ENCODE measurements around the gene MYCBPAP. TPM values are rescaled to one million over a fixed set of nuclear protein-coding genes. Genes with fewer than 3 reads are reported as not detected.

The MYCBPAP gene
- polyA plus RNA-seq, 3 donors = not detected

GRCh38 chr17:50573866-50574611 is 65.8 kb downstream of the MYCBPAP start:
- Mint-ChIP-seq H3K4me1 (peaks cover 2% of the 10 kb centered on the region), H3K9me3 (no peaks in the 10 kb centered on the region), H3K27me3 (ENCODE audit: low read depth in 3 of 3) (peaks cover 6 to 18% (median 15%) of the 10 kb centered on the region in 3 donors), H3K36me3 (no peaks in the 10 kb centered on the region), H3K27ac (no peak overlapping the region), H3K4me3 (no peak overlapping the region)
- no peak overlapping the region for H3K9ac ChIP-seq (ENCODE audit: insufficient read depth, low read length, poor library complexity, severe bottlenecking)
- H3K27ac ChIP-seq (ENCODE audit: low read depth in 1 of 2, low read length in 2 of 2) = no peak overlapping the region
- no peaks in the 10 kb centered on the region for H3K4me1 ChIP-seq (ENCODE audit: control insufficient read depth in 1 of 2, insufficient read depth in 2 of 2, low read length in 2 of 2)
- no peaks in the 10 kb centered on the region for H3K36me3 ChIP-seq (replicated peaks in 1 of 2; ENCODE audit: control insufficient read depth in 1 of 2, insufficient read depth in 2 of 2, low read length in 2 of 2)
- no peaks in the 10 kb centered on the region for H4K20me1 ChIP-seq (ENCODE audit: insufficient read depth, low read length)
- WGBS (ENCODE audit: insufficient coverage) = 86% methylated on average over 6 of the region's 12 CpGs
- no peak for DNase-seq
- no peaks in the 10 kb centered on the region for H3K27me3 ChIP-seq (ENCODE audit: control insufficient read depth in 2 of 2, insufficient read depth in 2 of 2, low read length in 2 of 2)
- intact Hi-C loops (cut with micrococcal nuclease) = no loop called here
- no peak overlapping the region for H3K4me3 ChIP-seq (replicated peaks in 1 of 3; ENCODE audit: low read depth in 2 of 3, low read length in 3 of 3)
- H3K9me3 ChIP-seq (replicated peaks in 1 of 2; ENCODE audit: control insufficient read depth in 1 of 2, insufficient read depth in 1 of 2, low read length in 2 of 2) = no peaks in the 10 kb centered on the region
- no peak overlapping the region for H3K4me2 ChIP-seq (replicated peaks; ENCODE audit: extremely low read depth, low read length, poor library complexity, severe bottlenecking)
- H2AFZ ChIP-seq (ENCODE audit: insufficient read depth, low read depth, low read length, poor library complexity, severe bottlenecking) = no peak overlapping the region
- TF ChIP-seq CTCF (IDR thresholded peaks at IDR 0.05) = no peak
- H3K79me2 ChIP-seq (ENCODE audit: insufficient read depth, low read length) = no peaks in the 10 kb centered on the region

DNA sequence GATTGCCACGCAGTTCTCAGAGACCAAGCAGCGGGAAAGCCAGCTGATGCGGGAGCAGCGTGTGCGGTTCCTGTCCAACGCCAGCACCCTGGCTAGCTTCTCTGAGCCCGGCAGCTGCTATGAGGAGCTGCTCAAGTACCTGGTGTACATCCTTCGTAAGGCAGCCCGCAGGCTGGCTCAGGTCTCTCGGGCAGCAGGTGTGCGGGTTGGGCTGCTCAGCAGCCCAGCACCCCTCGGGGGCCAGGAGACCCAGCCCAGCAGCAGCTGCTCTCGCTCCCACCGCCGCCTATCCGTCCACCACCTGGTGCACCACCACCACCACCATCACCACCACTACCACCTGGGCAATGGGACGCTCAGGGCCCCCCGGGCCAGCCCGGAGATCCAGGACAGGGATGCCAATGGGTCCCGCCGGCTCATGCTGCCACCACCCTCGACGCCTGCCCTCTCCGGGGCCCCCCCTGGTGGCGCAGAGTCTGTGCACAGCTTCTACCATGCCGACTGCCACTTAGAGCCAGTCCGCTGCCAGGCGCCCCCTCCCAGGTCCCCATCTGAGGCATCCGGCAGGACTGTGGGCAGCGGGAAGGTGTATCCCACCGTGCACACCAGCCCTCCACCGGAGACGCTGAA is 67.5 kb downstream of the MYCBPAP start:
- H3K79me2 ChIP-seq (ENCODE audit: insufficient read depth, low read length) = no peaks in the 10 kb centered on the region
- no peak overlapping the region for H2AFZ ChIP-seq (ENCODE audit: insufficient read depth, low read depth, low read length, poor library complexity, severe bottlenecking)
- no peaks in the 10 kb centered on the region for H4K20me1 ChIP-seq (ENCODE audit: insufficient read depth, low read length)
- H3K4me3 ChIP-seq (replicated peaks in 1 of 3; ENCODE audit: low read depth in 2 of 3, low read length in 3 of 3) = no peak overlapping the region
- H3K4me1 Mint-ChIP-seq = peaks cover 2% of the 10 kb centered on the region
- H3K9me3 Mint-ChIP-seq = no peaks in the 10 kb centered on the region
- no peak for TF ChIP-seq CTCF (IDR thresholded peaks at IDR 0.05)
- no peak for DNase-seq
- intact Hi-C loops (cut with micrococcal nuclease) = no loop called here
- no peaks in the 10 kb centered on the region for H3K27me3 ChIP-seq (ENCODE audit: control insufficient read depth in 2 of 2, insufficient read depth in 2 of 2, low read length in 2 of 2)
- H3K4me1 ChIP-seq (ENCODE audit: control insufficient read depth in 1 of 2, insufficient read depth in 2 of 2, low read length in 2 of 2) = no peaks in the 10 kb centered on the region
- H3K36me3 Mint-ChIP-seq = no peaks in the 10 kb centered on the region
- H3K36me3 ChIP-seq (replicated peaks in 1 of 2; ENCODE audit: control insufficient read depth in 1 of 2, insufficient read depth in 2 of 2, low read length in 2 of 2) = no peaks in the 10 kb centered on the region
- no peaks in the 10 kb centered on the region for H3K9me3 ChIP-seq (replicated peaks in 1 of 2; ENCODE audit: control insufficient read depth in 1 of 2, insufficient read depth in 1 of 2, low read length in 2 of 2)
- H3K4me2 ChIP-seq (replicated peaks; ENCODE audit: extremely low read depth, low read length, poor library complexity, severe bottlenecking) = no peak overlapping the region
- H3K9ac ChIP-seq (ENCODE audit: insufficient read depth, low read length, poor library complexity, severe bottlenecking) = no peak overlapping the region
- peak overlapping the region in 1 of 7 donors; percentile 57 for H3K27ac Mint-ChIP-seq
- 88% methylated on average over 30 of the region's 33 CpGs for WGBS (ENCODE audit: insufficient coverage)
- H3K27ac ChIP-seq (ENCODE audit: low read depth in 1 of 2, low read length in 2 of 2) = no peak overlapping the region
- peaks cover 8 to 14% (median 10%) of the 10 kb centered on the region in 3 donors for H3K27me3 Mint-ChIP-seq (ENCODE audit: low read depth in 3 of 3)
- no peak overlapping the region for H3K4me3 Mint-ChIP-seq
